Panc1 (cell line): ENCODE results near the gene CCBE1. TPM values are rescaled to one million over a fixed set of nuclear protein-coding genes. Genes with fewer than 3 reads are reported as not detected.

Experiments
- ATAC-seq: fragments of 200-7000 bp; cut with Tn5 transposase; 2 replicates; pipeline ENCODE4 v1.9.1; 2020; ENCODE audit warnings: mild to moderate bottlenecking, moderate library complexity
- BruUV-seq: library from RNA; stranded (reverse); fragments of 400-500 nt; replicated peaks from 2 replicates; lab custom pipeline; 2021; lab: Mats Ljungman, UMichigan
- CTCF ChIA-PET: fragments of 300-600 bp; sonication (Branson Sonifier 250); formaldehyde crosslinking; loops from one replicate; lab custom pipeline; 2022; ENCODE audit warnings: antibody characterized with exemption; lab: Charles Lee
- POLR2A ChIA-PET: fragments of 300-600 bp; sonication (Branson Sonifier 250); formaldehyde crosslinking; loops from one replicate; lab custom pipeline; 2022; ENCODE audit warnings: antibody characterized with exemption; lab: Charles Lee
- DNase-seq: peaks from one replicate; pipeline ENCODE4 v3.0.0-alpha.2; 2010; ENCODE audit warnings: low read depth, low spot score
- H3K27ac ChIP-seq: 2 replicates; pipeline ENCODE4 v1.5.1; 2011; ENCODE audit warnings: mild to moderate bottlenecking, low read length, inconsistent platforms
- H3K27me3 ChIP-seq: fragments of 200-500 bp; sonication (Bioruptor generic); 2 replicates; pipeline ENCODE4 v1.6.0; 2014; ENCODE audit warnings: low read length, inconsistent platforms; ENCODE audit not compliant: control insufficient read depth, insufficient read depth
- H3K36me3 ChIP-seq: fragments of 200-500 bp; sonication (Bioruptor generic); 2 replicates; pipeline ENCODE4 v1.5.1; 2014; ENCODE audit warnings: inconsistent platforms, mild to moderate bottlenecking, low read length, moderate library complexity; ENCODE audit not compliant: control insufficient read depth, insufficient read depth
- H3K4me1 ChIP-seq: 2 replicates; pipeline ENCODE4 v1.5.1; 2011; ENCODE audit warnings: inconsistent platforms, mild to moderate bottlenecking, low read length, moderate library complexity; ENCODE audit not compliant: control insufficient read depth, insufficient read depth
- H3K4me3 ChIP-seq, 2 experiments: 2 replicates each; pipeline ENCODE4 v1.5.1; 2011 to 2012; ENCODE audit warnings: low read depth in 2 of 2, low read length in 2 of 2, mild to moderate bottlenecking in 2 of 2, inconsistent platforms in 1 of 2, moderate library complexity in 1 of 2
- H3K9me3 ChIP-seq: fragments of 200-500 bp; sonication (Bioruptor generic); 2 replicates; pipeline ENCODE4 v1.5.1; 2014; ENCODE audit warnings: low read depth, mild to moderate bottlenecking, inconsistent platforms, low read length, moderate library complexity; ENCODE audit not compliant: control insufficient read depth, insufficient read depth
- CTCF ChIP-seq: fragments of 450-650 bp; IDR thresholded peaks from 2 replicates; pipeline ENCODE4 v1.5.1; 2017; ENCODE audit warnings: mild to moderate bottlenecking
- POLR2AphosphoS5 ChIP-seq: IDR thresholded peaks from 2 replicates; pipeline ENCODE4 v1.6.1; 2012; ENCODE audit warnings: mild to moderate bottlenecking, low read depth, low read length, moderate library complexity
- REST ChIP-seq, 2 experiments: IDR thresholded peaks; 2 replicates each; pipeline ENCODE4 v1.6.1; 2011 to 2012; ENCODE audit warnings: low read depth in 2 of 2, control low read depth in 1 of 2, low read length in 1 of 2, mild to moderate bottlenecking in 1 of 2, moderate library complexity in 1 of 2; ENCODE audit not compliant: insufficient read depth in 1 of 2
- SIN3A ChIP-seq: IDR thresholded peaks from 2 replicates; pipeline ENCODE4 v1.6.1; 2012; ENCODE audit warnings: low read depth, mild to moderate bottlenecking, low read length, moderate library complexity, borderline replicate concordance; ENCODE audit not compliant: insufficient read depth
- TCF7L2 ChIP-seq: IDR thresholded peaks from 2 replicates; pipeline ENCODE4 v1.6.1; 2011; ENCODE audit warnings: mild to moderate bottlenecking, low read depth, low read length, inconsistent platforms
- in situ Hi-C: cut with HindIII; loops from 2 replicates; pipeline ENCODE4 v1.10.0; 2016; ENCODE audit warnings: low sequenced_read_pairs, low pct_unique_long_range_greater_than_20kb
- intact Hi-C: fragments of 100-400 bp; cut with micrococcal nuclease; formaldehyde crosslinking; loops from one replicate; pipeline ENCODE4 v1.10.0; 2022; ENCODE audit not compliant: unreplicated experiment
- total RNA-seq: library from RNA; stranded (reverse); gene quantifications from one replicate; pipeline ENCODE4 v1.2.1, GENCODE V29; 2021; ENCODE audit not compliant: unreplicated experiment

The CCBE1 gene
- total RNA-seq, 1 experiment from 2014 or later = 0.13 TPM

- Histone ChIP-seq H3K4me1 (no peaks in the 10 kb centered on the region), H3K4me3 (no peak overlapping the region), H3K27me3 (no peaks in the 10 kb centered on the region), H3K27ac (no peak overlapping the region), H3K9me3 (no peaks in the 10 kb centered on the region), H3K36me3 (no peaks in the 10 kb centered on the region)
- intact Hi-C loops = no loop called here
- CTCF ChIA-PET = no interaction called here
- ATAC-seq (no peak), DNase-seq (no peak)
- no TSS peak for BruUV-seq
- POLR2A ChIA-PET = no interaction called here
- in situ Hi-C loops = no loop called here
- TF ChIP-seq POLR2AphosphoS5 (no peak), TCF7L2 (no peak), CTCF (no peak), REST (IDR thresholded peaks at IDR 0.05; ENCODE audit: insufficient read depth in 1 of 2, low read depth in 2 of 2, low read length in 1 of 2) (no peak), SIN3A (no peak)
Observed at GRCh38 chr18:59562751-59563150, 134.5 kb downstream of the CCBE1 start.

GRCh38 chr18:59561612-59562011 lies 135.6 kb downstream of the CCBE1 start:
- POLR2A ChIA-PET = no interaction called here
- H3K4me3 ChIP-seq = no peak overlapping the region
- TF ChIP-seq POLR2AphosphoS5 (no peak), CTCF (no peak), TCF7L2 (no peak), REST (IDR thresholded peaks at IDR 0.05; ENCODE audit: insufficient read depth in 1 of 2, low read depth in 2 of 2, low read length in 1 of 2) (no peak), SIN3A (no peak)
- in situ Hi-C loops (no loop called here), intact Hi-C loops (no loop called here)
- ATAC-seq (no peak), DNase-seq (no peak)
- CTCF ChIA-PET = no interaction called here
- BruUV-seq = no TSS peak
- no peak overlapping the region for H3K27ac ChIP-seq
- no peaks in the 10 kb centered on the region for H3K27me3 ChIP-seq
- no peaks in the 10 kb centered on the region for H3K36me3 ChIP-seq
- H3K4me1 ChIP-seq = no peaks in the 10 kb centered on the region
- no peaks in the 10 kb centered on the region for H3K9me3 ChIP-seq
